Inflammatory macrophage treated with lipopolysaccharide for 1 hour (primary cell): ENCODE measurements around the gene EHBP1.

Source experiments
- DNase-seq, 2 donors: peaks; one replicate each; pipeline ENCODE4 v3.0.0-alpha.2; 2020 to 2022

EHBP1 gene

DNA sequence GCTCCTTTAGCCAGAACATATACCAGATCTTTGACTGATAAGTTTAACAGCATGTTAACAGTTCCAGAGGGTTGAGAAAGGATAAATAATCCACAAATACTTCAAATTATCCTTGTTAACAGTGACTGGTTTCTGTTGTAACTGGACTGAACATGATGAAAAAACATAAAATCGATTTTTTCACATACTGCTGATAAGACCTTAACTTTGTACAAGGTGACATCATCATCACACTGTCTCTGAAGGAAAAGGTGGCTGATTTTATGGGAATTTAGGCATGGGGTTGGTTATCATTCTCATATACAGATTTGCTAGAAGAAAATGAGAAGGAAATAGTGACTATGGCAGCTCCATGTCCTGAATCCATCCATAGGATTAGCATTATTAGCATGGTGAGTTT is 381.2 kb downstream of the EHBP1 start:
- no peak for DNase-seq

GRCh38 chr2:63092401-63092800 is 386.9 kb downstream of the EHBP1 start:
- DNase-seq, result no peak

DNA sequence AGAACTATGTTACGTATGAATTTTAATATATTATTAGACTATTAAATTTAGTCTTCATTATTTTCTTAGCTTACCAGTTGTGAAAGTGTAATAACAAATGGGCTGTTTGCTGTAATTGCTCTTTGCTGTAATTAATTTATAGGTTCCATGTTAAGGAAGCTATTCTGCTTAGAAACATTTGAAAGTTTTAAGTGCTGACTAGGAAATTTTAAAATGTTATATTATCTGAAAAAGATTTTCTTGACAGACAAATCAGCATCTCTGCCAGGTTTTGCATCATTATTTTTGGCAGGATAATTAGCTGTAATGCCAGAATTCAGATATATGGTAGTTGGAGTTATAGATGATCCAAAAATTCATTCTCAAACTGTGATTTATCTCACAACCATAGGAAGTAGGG is 387.3 kb downstream of the EHBP1 start:
- no peak for DNase-seq

GRCh38 chr2:63093502-63093901 is 388.0 kb downstream of the EHBP1 start:
- no peak for DNase-seq
